K562 (cell line): Measurements from ENCODE around the gene TMEM106B. TPM values are rescaled to one million over a fixed set of nuclear protein-coding genes. Genes with fewer than 3 reads are reported as not detected.

Experiments used
- ATAC-seq: fragments of 200-7000 bp; cut with Tn5 transposase; 3 replicates; pipeline ENCODE4 v1.9.1; 2020; ENCODE audit warnings: moderate library complexity
- BruUV-seq: library from RNA; stranded (reverse); fragments of 400-500 nt; replicated peaks from 2 replicates; lab custom pipeline; 2021; lab: Mats Ljungman, UMichigan
- CTCF ChIA-PET: fragments of 300-600 bp; formaldehyde crosslinking; extraction: SDS; loops from one replicate; lab custom pipeline; 2021; ENCODE audit warnings: low intra/inter-chr PET ratio; lab: Yijun Ruan, JAX
- POLR2A ChIA-PET: fragments of 300-600, 350-650 bp; sonication (Branson Sonifier 250); formaldehyde crosslinking; extraction: SDS; loops from one replicate; lab custom pipeline; 2021; ENCODE audit warnings: antibody characterized with exemption, inconsistent platforms; lab: Yijun Ruan, JAX
- DNase-seq, 4 experiments: peaks; one replicate each; pipeline versions ENCODE4 v3.0.0 to v3.0.0-alpha.2; 2011 to 2018; ENCODE audit warnings: low spot score in 3 of 4, mixed read lengths in 3 of 4; ENCODE audit errors: extremely low read depth in 1 of 4
- FAIRE-seq: peaks from 2 replicates; lab custom pipeline; 2011; peaks lifted over from hg19 to GRCh38; lab: Jason Lieb, UNC
- H2AFZ ChIP-seq: 2 replicates; pipeline ENCODE4 v1.6.0; 2011; ENCODE audit warnings: low read depth, low read length, control low read depth, inconsistent platforms
- H3K27ac ChIP-seq: fragments of 200-600 bp; 3 replicates; pipeline ENCODE4 v1.8.0; 2011; ENCODE audit warnings: low read depth, mild to moderate bottlenecking, control low read depth, inconsistent platforms, low read length, moderate library complexity, mixed read lengths; ENCODE audit errors: extremely low read depth
- H3K27me3 ChIP-seq, 2 experiments: fragments of 300-600 bp in 1 of 2; 2 replicates in 1 of 2; 3 replicates in 1 of 2; pipeline versions ENCODE4 v1.6.0 to v1.8.0; 2011; ENCODE audit warnings: inconsistent platforms in 2 of 2, low read length in 2 of 2, mild to moderate bottlenecking in 1 of 2, mixed read lengths in 1 of 2, moderate library complexity in 1 of 2; ENCODE audit not compliant: control insufficient read depth in 2 of 2, insufficient read depth in 2 of 2
- H3K36me3 ChIP-seq: fragments of 300-600 bp; 3 replicates; pipeline ENCODE4 v1.8.0; 2011; ENCODE audit warnings: mild to moderate bottlenecking, low read length, inconsistent platforms; ENCODE audit not compliant: control insufficient read depth, insufficient read depth
- H3K4me1 ChIP-seq, 2 experiments: fragments of 200-600 bp in 1 of 2; replicated peaks in 1 of 2; 2 replicates in 1 of 2; 3 replicates in 1 of 2; pipeline versions ENCODE4 v1.5.1 to v1.8.0; 2011; ENCODE audit warnings: inconsistent platforms in 2 of 2, low read length in 2 of 2, mild to moderate bottlenecking in 1 of 2, mixed read lengths in 1 of 2, moderate library complexity in 1 of 2; ENCODE audit not compliant: control insufficient read depth in 2 of 2, insufficient read depth in 2 of 2
- H3K4me2 ChIP-seq: 2 replicates; pipeline ENCODE4 v1.6.1; 2011; ENCODE audit warnings: low read length, control low read depth, inconsistent platforms, mixed read lengths; ENCODE audit not compliant: insufficient read depth
- H3K4me3 ChIP-seq: fragments of 200-600 bp; sonication (generic), shearing (Covaris generic); 2 replicates; pipeline ENCODE4 v1.5.1; 2016; ENCODE audit warnings: control low read depth, inconsistent platforms
- H3K79me2 ChIP-seq: fragments of 200-600 bp; 3 replicates; pipeline ENCODE4 v1.8.0; 2011; ENCODE audit warnings: low read length, inconsistent platforms; ENCODE audit not compliant: control insufficient read depth, insufficient read depth
- H3K9ac ChIP-seq, 2 experiments: 2 replicates each; pipeline versions ENCODE4 v1.6.0 to v1.6.1; 2011; ENCODE audit warnings: low read depth in 2 of 2, low read length in 2 of 2, control low read depth in 1 of 2, inconsistent platforms in 1 of 2, mild to moderate bottlenecking in 1 of 2, mixed read lengths in 1 of 2; ENCODE audit not compliant: insufficient read depth in 1 of 2
- H3K9me1 ChIP-seq: one replicate; pipeline ENCODE4 v1.6.0; 2011; ENCODE audit warnings: inconsistent platforms, mild to moderate bottlenecking, low read length, moderate library complexity; ENCODE audit not compliant: control insufficient read depth, insufficient read depth
- H3K9me3 ChIP-seq: replicated peaks from 2 replicates; pipeline ENCODE4 v1.5.1; 2011; ENCODE audit warnings: low read depth, low read length, inconsistent platforms; ENCODE audit not compliant: control insufficient read depth, insufficient read depth
- H4K20me1 ChIP-seq: replicated peaks from 2 replicates; pipeline ENCODE4 v1.6.1; 2011; ENCODE audit warnings: low read length, inconsistent platforms, mixed read lengths; ENCODE audit not compliant: control insufficient read depth, insufficient read depth
- AFF1 ChIP-seq, 2 experiments: fragments of 450-650 bp; IDR thresholded peaks; 2 replicates each; pipeline ENCODE4 v1.6.1; 2018; ENCODE audit warnings: mild to moderate bottlenecking in 2 of 2, low read depth in 1 of 2; ENCODE audit not compliant: partially characterized antibody in 2 of 2
- ATF6 ChIP-seq: sonication (generic); formaldehyde crosslinking; IDR thresholded peaks from 2 replicates; pipeline ENCODE4 v1.4.0; 2020; ENCODE audit warnings: mild to moderate bottlenecking, missing genetic modification reagents
- BRCA1 ChIP-seq, 2 experiments: fragments of 450-650 bp in 1 of 2; sonication (generic) in 1 of 2; formaldehyde crosslinking in 1 of 2; IDR thresholded peaks; 2 replicates each; pipeline versions ENCODE4 v1.5.0 to v1.6.1; 2017 to 2020; ENCODE audit warnings: mild to moderate bottlenecking in 1 of 2, missing genetic modification reagents in 1 of 2
- CAMTA2 ChIP-seq: fragments of 250-450 bp; sonication (Bioruptor Pico); conservative IDR thresholded peaks from 2 replicates; pipeline ENCODE4 v1.5.1; 2022
- EP300 ChIP-seq: IDR thresholded peaks from 2 replicates; pipeline ENCODE4 v1.6.1; 2012; ENCODE audit warnings: low read length, improper control_type of control experiment
- HIVEP1 ChIP-seq: fragments of 250-450 bp; sonication (Bioruptor Pico); IDR thresholded peaks from 2 replicates; pipeline ENCODE4 v1.4.0; 2020; ENCODE audit warnings: mild to moderate bottlenecking
- KAT2B ChIP-seq: IDR thresholded peaks from one replicate; pipeline ENCODE4 v1.6.1; 2012; ENCODE audit warnings: low read depth, mild to moderate bottlenecking, control low read depth, inconsistent platforms, low read length, moderate library complexity
- POLR2G ChIP-seq: fragments of 200-400 bp; formaldehyde crosslinking; IDR thresholded peaks from 2 replicates; pipeline ENCODE4 v1.6.1; 2017; ENCODE audit warnings: low read depth, mild to moderate bottlenecking, antibody characterized with exemption, low read length, moderate library complexity
- POU5F1 ChIP-seq: fragments of 150-350 bp; IDR thresholded peaks from 2 replicates; pipeline ENCODE4 v1.6.1; 2014; ENCODE audit warnings: borderline replicate concordance, low read length, low read depth, mild to moderate bottlenecking; ENCODE audit not compliant: partially characterized antibody
- RBBP5 ChIP-seq: fragments of 200-600 bp; sonication (generic); IDR thresholded peaks from 2 replicates; pipeline ENCODE4 v1.6.1; 2012; ENCODE audit warnings: borderline replicate concordance, mild to moderate bottlenecking, low read length, control low read depth, inconsistent platforms; ENCODE audit not compliant: insufficient read depth, poor library complexity, severe bottlenecking
- RFX5 ChIP-seq: IDR thresholded peaks from 2 replicates; pipeline ENCODE4 v1.6.1; 2011; ENCODE audit warnings: low read depth, mild to moderate bottlenecking, improper control_type of control experiment, low read length
- RUNX1 ChIP-seq: sonication (generic); IDR thresholded peaks from 2 replicates; pipeline ENCODE4 v1.6.1; 2016; ENCODE audit warnings: antibody characterized with exemption, low read depth
- SNIP1 ChIP-seq: fragments of 450-650 bp; IDR thresholded peaks from 2 replicates; pipeline ENCODE4 v1.7.1; 2017; ENCODE audit warnings: low read depth, mild to moderate bottlenecking
- SRSF1 ChIP-seq: fragments of 200-400 bp; formaldehyde crosslinking; IDR thresholded peaks from 2 replicates; pipeline ENCODE4 v1.6.1; 2017; ENCODE audit warnings: mild to moderate bottlenecking, low read depth, low read length, moderate library complexity
- THRA ChIP-seq: fragments of 450-650 bp; IDR thresholded peaks from 2 replicates; pipeline ENCODE4 v1.6.1; 2017; ENCODE audit warnings: mild to moderate bottlenecking, moderate library complexity
- ZNF239 ChIP-seq: fragments of 250-450 bp; sonication (Bioruptor Pico); IDR thresholded peaks from 2 replicates; pipeline ENCODE4 v1.4.0; 2020; ENCODE audit warnings: mild to moderate bottlenecking
- WGBS: fragments of 100-300 bp; shearing (Covaris generic); methylation state at CpG from one replicate; pipeline ENCODE4 v1.1.6; 2016; ENCODE audit warnings: low coverage, mixed read lengths; ENCODE audit not compliant: insufficient coverage; ENCODE audit errors: missing lambda C conversion rate; 5-methylcytosine and 5-hydroxymethylcytosine counted together
- in situ Hi-C: fragments of 300-500 bp; cut with MboI; formaldehyde crosslinking; loops from 4 replicates; pipeline ENCODE4 v1.15.0; 2018; ENCODE audit warnings: inconsistent platforms, mixed read lengths
- intact Hi-C: fragments of 100-400 bp; cut with micrococcal nuclease; formaldehyde crosslinking; loops from 2 replicates; pipeline ENCODE4 v1.14.2; 2022
- polyA plus RNA-seq, 8 experiments: library from polyadenylated mRNA; depleted of rRNA in 4 of 8; stranded (reverse) in 5 of 8; unstranded in 3 of 8; fragments of >200 nt; fragmentation: Nextera tagmentation in 2 of 8; fragmentation: Illumina TruSeq in 1 of 8; extraction: Ambion mirVana in 2 of 8; extraction: Trizol in 1 of 8; gene quantifications; 2 replicates each; pipeline versions ENCODE4 v1.2.1 to v1.2.3, GENCODE V29; 2011 to 2014; ENCODE audit warnings: inconsistent platforms in 1 of 8, missing spikeins in 1 of 8
- total RNA-seq, 7 experiments: library from RNA; depleted of rRNA in 6 of 7; stranded (reverse); fragments of >200 nt in 6 of 7; fragmentation: Illumina TruSeq in 2 of 7; extraction: Trizol in 2 of 7; gene quantifications; 2 replicates each; pipeline versions ENCODE4 v1.2.1 to v1.2.3, GENCODE V29; 2011 to 2021; ENCODE audit warnings: low replicate concordance in 1 of 7

The TMEM106B gene
- total and polyA plus RNA-seq, 9 of the 15 experiments (the other 6 are each of a cell fraction or from before 2014, with no cell fraction given) = 8.6 to 30.4 (median 18.7) TPM

- ChIA-PET CTCF (no interaction called here), POLR2A (no interaction called here)
- intact Hi-C loops (no loop called here), in situ Hi-C loops (no loop called here)
- Histone ChIP-seq H3K4me1 (no peaks in the 10 kb centered on the region), H3K27ac (no peak overlapping the region), H3K4me3 (no peak overlapping the region), H3K36me3 (peaks cover 22% of the 10 kb centered on the region; the same call in 1 of the 3 replicates), H4K20me1 (no peaks in the 10 kb centered on the region), H3K4me2 (no peak overlapping the region), H3K79me2 (no peaks in the 10 kb centered on the region), H3K27me3 (no peaks in the 10 kb centered on the region), H3K9ac (no peak overlapping the region), H3K9me3 (no peaks in the 10 kb centered on the region), H2AFZ (no peak overlapping the region), H3K9me1 (no peaks in the 10 kb centered on the region)
- ATAC-seq (no peak), DNase-seq (no peak), FAIRE-seq (no peak)
- WGBS = 74% methylated on average over 2 of the region's 2 CpGs
- no TSS peak for BruUV-seq
- TF ChIP-seq AFF1 (IDR thresholded peaks at IDR 0.05; ENCODE audit: low read depth in 1 of 2, partially characterized antibody in 2 of 2) = no peak
- no peak for TF ChIP-seq KAT2B
- no peak for TF ChIP-seq ATF6 (CRISPR knock-in tag)
- no peak for TF ChIP-seq RUNX1
- no peak for TF ChIP-seq POU5F1
- no peak for TF ChIP-seq RFX5
- TF ChIP-seq HIVEP1 (CRISPR knock-in tag) = no peak
- no peak for TF ChIP-seq RBBP5
- no peak for TF ChIP-seq BRCA1 (IDR thresholded peaks at IDR 0.05)
- TF ChIP-seq BRCA1 (CRISPR knock-in tag; IDR thresholded peaks at IDR 0.05) = no peak
- no peak for TF ChIP-seq EP300
- TF ChIP-seq ZNF239 (CRISPR knock-in tag) = no peak
- no peak for TF ChIP-seq CAMTA2 (CRISPR knock-in tag)
- no peak for TF ChIP-seq THRA
- no peak for TF ChIP-seq SNIP1
- TF ChIP-seq POLR2G = no peak
- no peak for TF ChIP-seq SRSF1
These were observed 23.3 kb downstream of the TMEM106B start for GRCh38 chr7:12234334-12234865.
